Neural progenitor cell (in vitro differentiated cells): ENCODE results near the gene ZNF79. TPM values are rescaled to one million over a fixed set of nuclear protein-coding genes. Genes with fewer than 3 reads are reported as not detected.
A peak's percentile ranks its signal among the peaks of the same experiment; 100 is the strongest.

Experiments used
- DNase-seq: peaks from one replicate; pipeline ENCODE4 v3.0.0-alpha.2; 2016; ENCODE audit warnings: low spot score
- H2AFZ ChIP-seq: fragments of 200-600 bp; sonication (generic); replicated peaks from 2 replicates; pipeline ENCODE4 v1.6.1; 2016; ENCODE audit warnings: antibody characterized with exemption
- H3F3A ChIP-seq: fragments of 200-600 bp; sonication (generic); 2 replicates; pipeline ENCODE4 v1.6.1; 2016; ENCODE audit warnings: antibody characterized with exemption, low read depth
- H3K27ac ChIP-seq: fragments of 200-600 bp; sonication (generic); 2 replicates; pipeline ENCODE4 v1.5.1; 2016; ENCODE audit warnings: mild to moderate bottlenecking
- H3K27me3 ChIP-seq: fragments of 200-600 bp; sonication (generic); 2 replicates; pipeline ENCODE4 v1.6.1; 2016; ENCODE audit warnings: mild to moderate bottlenecking, moderate library complexity
- H3K36me3 ChIP-seq: fragments of 200-600 bp; sonication (generic); 2 replicates; pipeline ENCODE4 v1.5.1; 2016
- H3K4me1 ChIP-seq: fragments of 200-600 bp; sonication (generic); 2 replicates; pipeline ENCODE4 v1.6.1; 2016; ENCODE audit warnings: mixed run types
- H3K4me2 ChIP-seq: fragments of 200-600 bp; sonication (generic); 2 replicates; pipeline ENCODE4 v1.6.1; 2016
- H3K4me3 ChIP-seq: fragments of 200-600 bp; sonication (generic); 2 replicates; pipeline ENCODE4 v1.5.1; 2016
- H3K79me2 ChIP-seq: fragments of 200-600 bp; sonication (generic); 2 replicates; pipeline ENCODE4 v1.6.1; 2016; ENCODE audit warnings: low read depth
- H3K9ac ChIP-seq: fragments of 200-600 bp; sonication (generic); 2 replicates; pipeline ENCODE4 v1.6.1; 2016
- H3K9me3 ChIP-seq: fragments of 200-600 bp; sonication (generic); 2 replicates; pipeline ENCODE4 v1.5.1; 2016; ENCODE audit warnings: low read depth
- H4K20me1 ChIP-seq: fragments of 200-600 bp; sonication (generic); 2 replicates; pipeline ENCODE4 v1.6.1; 2016; ENCODE audit warnings: low read depth
- H3K27ac Mint-ChIP-seq: 3 replicates; pipeline ENCODE4 v1.8.0; 2021; ENCODE audit warnings: mixed read lengths
- H3K27me3 Mint-ChIP-seq: 2 replicates; pipeline ENCODE4 v1.8.0; 2022; ENCODE audit warnings: low read depth, mild to moderate bottlenecking, inconsistent platforms, moderate library complexity, mixed read lengths; ENCODE audit not compliant: insufficient read depth
- H3K36me3 Mint-ChIP-seq: 3 replicates; pipeline ENCODE4 v1.8.0; 2021; ENCODE audit warnings: mixed read lengths
- H3K4me1 Mint-ChIP-seq: 3 replicates; pipeline ENCODE4 v1.8.0; 2021; ENCODE audit warnings: mixed read lengths
- H3K4me3 Mint-ChIP-seq: 3 replicates; pipeline ENCODE4 v1.8.0; 2021; ENCODE audit warnings: mild to moderate bottlenecking, moderate library complexity, mixed read lengths
- H3K9me3 Mint-ChIP-seq: 3 replicates; pipeline ENCODE4 v1.8.0; 2020; ENCODE audit warnings: mixed read lengths
- EZH2 ChIP-seq: fragments of 200-600 bp; sonication (generic); IDR thresholded peaks from 2 replicates; pipeline ENCODE4 v1.6.1; 2017; ENCODE audit warnings: antibody characterized with exemption, mild to moderate bottlenecking, moderate library complexity
- EZH2phosphoT487 ChIP-seq: fragments of 200-600 bp; sonication (generic); IDR thresholded peaks from 2 replicates; pipeline ENCODE4 v1.6.1; 2017; ENCODE audit warnings: antibody characterized with exemption
- total RNA-seq: library from RNA; depleted of rRNA; stranded (reverse); fragments of >200 nt; gene quantifications from 2 replicates; pipeline ENCODE4 v1.2.3, GENCODE V29; 2015; ENCODE audit warnings: low replicate concordance
- TF ChIP-seq, protein P1 (sequence below): fragments of 200-600 bp; sonication (generic); IDR thresholded peaks from 2 replicates; pipeline ENCODE4 v1.5.1; 2017; ENCODE audit warnings: antibody characterized with exemption, mild to moderate bottlenecking

Gene ZNF79
- total RNA-seq, 1 donor from 2014 or later = 6.7 TPM

GRCh38 chr9:127415657-127416056 lies 8.5 kb upstream of the ZNF79 start:
- no peaks in the 10 kb centered on the region for H3K36me3 ChIP-seq
- Mint-ChIP-seq H3K27ac (no peak overlapping the region), H3K4me3 (no peak overlapping the region), H3K4me1 (no peaks in the 10 kb centered on the region), H3K27me3 (peaks cover 8% of the 10 kb centered on the region), H3K9me3 (no peaks in the 10 kb centered on the region), H3K36me3 (peaks cover 9% of the 10 kb centered on the region)
- H3K4me2 ChIP-seq = no peak overlapping the region
- no peaks in the 10 kb centered on the region for H4K20me1 ChIP-seq
- no peak overlapping the region for H2AFZ ChIP-seq
- no peaks in the 10 kb centered on the region for H3K79me2 ChIP-seq
- H3K27me3 ChIP-seq = no peaks in the 10 kb centered on the region
- H3F3A ChIP-seq = no peaks in the 10 kb centered on the region
- no peak overlapping the region for H3K4me3 ChIP-seq
- H3K9me3 ChIP-seq = no peaks in the 10 kb centered on the region
- DNase-seq = no peak
- H3K4me1 ChIP-seq = peaks cover 5% of the 10 kb centered on the region
- TF ChIP-seq, protein P1, sequence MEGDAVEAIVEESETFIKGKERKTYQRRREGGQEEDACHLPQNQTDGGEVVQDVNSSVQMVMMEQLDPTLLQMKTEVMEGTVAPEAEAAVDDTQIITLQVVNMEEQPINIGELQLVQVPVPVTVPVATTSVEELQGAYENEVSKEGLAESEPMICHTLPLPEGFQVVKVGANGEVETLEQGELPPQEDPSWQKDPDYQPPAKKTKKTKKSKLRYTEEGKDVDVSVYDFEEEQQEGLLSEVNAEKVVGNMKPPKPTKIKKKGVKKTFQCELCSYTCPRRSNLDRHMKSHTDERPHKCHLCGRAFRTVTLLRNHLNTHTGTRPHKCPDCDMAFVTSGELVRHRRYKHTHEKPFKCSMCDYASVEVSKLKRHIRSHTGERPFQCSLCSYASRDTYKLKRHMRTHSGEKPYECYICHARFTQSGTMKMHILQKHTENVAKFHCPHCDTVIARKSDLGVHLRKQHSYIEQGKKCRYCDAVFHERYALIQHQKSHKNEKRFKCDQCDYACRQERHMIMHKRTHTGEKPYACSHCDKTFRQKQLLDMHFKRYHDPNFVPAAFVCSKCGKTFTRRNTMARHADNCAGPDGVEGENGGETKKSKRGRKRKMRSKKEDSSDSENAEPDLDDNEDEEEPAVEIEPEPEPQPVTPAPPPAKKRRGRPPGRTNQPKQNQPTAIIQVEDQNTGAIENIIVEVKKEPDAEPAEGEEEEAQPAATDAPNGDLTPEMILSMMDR = no peak
- TF ChIP-seq EZH2phosphoT487 = no peak
- TF ChIP-seq EZH2 = no peak
- no peak overlapping the region for H3K27ac ChIP-seq
- H3K9ac ChIP-seq = no peak overlapping the region

DNA sequence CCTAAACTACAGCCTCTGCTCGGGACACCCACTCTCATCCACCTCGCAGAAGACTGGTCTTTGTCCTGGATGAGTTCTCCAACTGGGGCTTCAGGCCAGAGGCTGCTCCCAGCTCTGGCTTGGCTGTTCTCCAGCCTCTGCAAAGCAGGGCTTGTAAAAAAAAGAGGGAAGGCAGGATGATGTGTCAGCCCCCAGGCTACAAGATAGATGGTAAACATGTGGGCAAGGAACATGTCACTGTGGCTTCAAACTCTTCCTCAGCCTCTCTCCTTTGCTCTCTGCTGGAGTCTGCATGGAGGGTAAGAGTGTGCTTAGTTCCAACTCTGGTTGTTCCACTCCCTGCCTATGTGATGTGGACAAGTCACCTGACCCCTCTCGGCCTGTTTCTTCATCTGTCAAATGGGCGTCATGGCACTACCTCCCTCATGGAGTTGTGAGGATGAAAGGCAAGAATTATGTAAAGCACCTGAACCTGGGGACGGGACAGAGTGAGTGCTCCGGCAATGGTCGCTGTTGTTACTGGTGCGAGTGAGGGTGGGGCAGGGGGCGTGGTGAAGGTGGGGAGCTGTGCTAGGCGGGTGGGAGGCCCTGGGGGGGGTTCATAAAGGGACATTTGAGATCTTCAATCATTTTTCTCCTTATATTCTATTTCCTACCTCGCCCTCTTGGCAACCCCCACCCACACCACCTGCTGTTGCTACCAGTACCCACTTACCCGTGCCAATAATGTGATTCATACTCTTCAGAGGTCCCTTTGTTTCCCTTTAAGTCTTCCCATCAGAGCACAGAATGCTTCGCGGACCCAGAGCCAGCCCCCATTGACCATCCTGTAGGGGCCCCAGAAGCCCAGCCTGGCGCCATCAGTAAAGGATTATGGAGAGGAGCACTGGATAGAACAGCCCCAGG lies 6.8 kb upstream of the ZNF79 start:
- TF ChIP-seq, protein P1 = no peak
- TF ChIP-seq EZH2 (no peak), EZH2phosphoT487 (no peak)
- no peak for DNase-seq
- H4K20me1 ChIP-seq = no peaks in the 10 kb centered on the region
- peaks cover 6% of the 10 kb centered on the region for H3K79me2 ChIP-seq
- H3K27ac ChIP-seq = no peak overlapping the region
- no peak overlapping the region for H3K4me3 ChIP-seq
- H3K36me3 Mint-ChIP-seq = peaks cover 9% of the 10 kb centered on the region
- peaks cover 4% of the 10 kb centered on the region for H3K4me1 Mint-ChIP-seq
- H3K9ac ChIP-seq = no peak overlapping the region
- H2AFZ ChIP-seq = no peak overlapping the region
- H3K27ac Mint-ChIP-seq = no peak overlapping the region
- H3K4me1 ChIP-seq = peaks cover 6% of the 10 kb centered on the region
- H3K9me3 ChIP-seq = no peaks in the 10 kb centered on the region
- H3F3A ChIP-seq = no peaks in the 10 kb centered on the region
- no peak overlapping the region for H3K4me3 Mint-ChIP-seq
- no peaks in the 10 kb centered on the region for H3K9me3 Mint-ChIP-seq
- no peak overlapping the region for H3K4me2 ChIP-seq
- H3K36me3 ChIP-seq = no peaks in the 10 kb centered on the region
- H3K27me3 Mint-ChIP-seq = peaks cover 8% of the 10 kb centered on the region
- H3K27me3 ChIP-seq = no peaks in the 10 kb centered on the region

GRCh38 chr9:127418037-127418471 lies 6.1 kb upstream of the ZNF79 start:
- H2AFZ ChIP-seq = no peak overlapping the region
- no peaks in the 10 kb centered on the region for H3K27me3 ChIP-seq
- Mint-ChIP-seq H3K27ac (no peak overlapping the region), H3K4me3 (no peak overlapping the region), H3K4me1 (peaks cover 11% of the 10 kb centered on the region), H3K27me3 (peaks cover 8% of the 10 kb centered on the region), H3K36me3 (peaks cover 9% of the 10 kb centered on the region), H3K9me3 (no peaks in the 10 kb centered on the region)
- H3K27ac ChIP-seq = no peak overlapping the region
- H4K20me1 ChIP-seq = no peaks in the 10 kb centered on the region
- peaks cover 13% of the 10 kb centered on the region for H3K79me2 ChIP-seq
- no peaks in the 10 kb centered on the region for H3K9me3 ChIP-seq
- no peak overlapping the region for H3K4me2 ChIP-seq
- no peak overlapping the region for H3K4me3 ChIP-seq
- TF ChIP-seq, protein P1 = peak; percentile 44
- no peak for TF ChIP-seq EZH2
- peak; percentile 59 for DNase-seq
- no peaks in the 10 kb centered on the region for H3K36me3 ChIP-seq
- peaks cover 12% of the 10 kb centered on the region for H3K4me1 ChIP-seq
- H3F3A ChIP-seq = no peaks in the 10 kb centered on the region
- no peak overlapping the region for H3K9ac ChIP-seq
